Activated T-cell treated with anti-CD3 and anti-CD28 coated beads, Interleukin-2, amount 50 U/mL, for 24 hours (primary cell): Measurements from ENCODE around the gene GRIK1.

Source experiments
- DNase-seq: peaks from one replicate; pipeline ENCODE4 v3.0.0-alpha.2; 2020
- H3K27ac Mint-ChIP-seq: 2 replicates; pipeline ENCODE4 v1.8.0; 2020; ENCODE audit warnings: mild to moderate bottlenecking, mixed read lengths
- H3K27me3 Mint-ChIP-seq: 2 replicates; pipeline ENCODE4 v1.8.0; 2020; ENCODE audit warnings: mixed read lengths
- H3K36me3 Mint-ChIP-seq: 2 replicates; pipeline ENCODE4 v1.8.0; 2020; ENCODE audit warnings: low read depth, mixed read lengths
- H3K4me1 Mint-ChIP-seq: 2 replicates; pipeline ENCODE4 v1.8.0; 2020; ENCODE audit warnings: low read depth, mixed read lengths
- H3K4me3 Mint-ChIP-seq: 2 replicates; pipeline ENCODE4 v1.8.0; 2020; ENCODE audit warnings: mild to moderate bottlenecking, moderate library complexity, mixed read lengths
- H3K9me3 Mint-ChIP-seq: 2 replicates; pipeline ENCODE4 v1.8.0; 2020; ENCODE audit warnings: mixed read lengths

The GRIK1 gene

DNA sequence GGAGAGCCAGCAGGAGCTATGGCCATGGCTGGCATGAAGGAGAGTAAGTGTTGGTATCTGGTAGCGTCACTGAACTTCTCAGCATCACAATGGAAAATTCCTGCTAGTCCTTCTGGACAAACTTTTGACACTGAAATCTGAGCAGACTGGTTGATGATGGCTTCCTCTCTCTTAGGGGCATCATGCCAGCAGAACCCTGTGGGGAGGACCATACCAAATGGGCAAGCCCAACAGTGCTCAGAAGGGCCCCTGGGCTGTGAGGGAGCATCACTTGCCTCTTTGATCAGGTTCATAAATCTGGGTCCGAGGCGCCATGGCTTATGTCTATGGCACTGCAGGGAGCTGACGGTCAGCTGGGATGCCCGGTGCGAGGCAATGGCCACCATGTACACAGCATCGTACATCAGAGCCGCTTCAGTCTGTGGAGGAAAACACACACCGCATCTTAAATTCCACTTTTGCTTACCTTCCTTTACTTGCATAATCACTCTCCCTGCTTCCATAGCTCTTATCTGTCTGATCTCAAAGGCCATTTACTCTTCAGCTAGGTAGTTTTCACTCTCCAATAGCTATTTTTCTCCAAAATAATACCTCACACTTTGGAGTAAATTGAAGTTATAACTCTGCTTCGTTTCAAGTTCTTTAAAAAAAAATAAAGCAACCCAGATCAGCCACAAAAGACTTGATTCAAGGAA, 297.1 kb downstream of the GRIK1 start:
- no peak for DNase-seq
- Mint-ChIP-seq H3K4me3 (no peak overlapping the region), H3K27ac (no peak overlapping the region), H3K36me3 (no peaks in the 10 kb centered on the region), H3K4me1 (peaks cover 4% of the 10 kb centered on the region), H3K9me3 (no peaks in the 10 kb centered on the region), H3K27me3 (no peaks in the 10 kb centered on the region)

DNA sequence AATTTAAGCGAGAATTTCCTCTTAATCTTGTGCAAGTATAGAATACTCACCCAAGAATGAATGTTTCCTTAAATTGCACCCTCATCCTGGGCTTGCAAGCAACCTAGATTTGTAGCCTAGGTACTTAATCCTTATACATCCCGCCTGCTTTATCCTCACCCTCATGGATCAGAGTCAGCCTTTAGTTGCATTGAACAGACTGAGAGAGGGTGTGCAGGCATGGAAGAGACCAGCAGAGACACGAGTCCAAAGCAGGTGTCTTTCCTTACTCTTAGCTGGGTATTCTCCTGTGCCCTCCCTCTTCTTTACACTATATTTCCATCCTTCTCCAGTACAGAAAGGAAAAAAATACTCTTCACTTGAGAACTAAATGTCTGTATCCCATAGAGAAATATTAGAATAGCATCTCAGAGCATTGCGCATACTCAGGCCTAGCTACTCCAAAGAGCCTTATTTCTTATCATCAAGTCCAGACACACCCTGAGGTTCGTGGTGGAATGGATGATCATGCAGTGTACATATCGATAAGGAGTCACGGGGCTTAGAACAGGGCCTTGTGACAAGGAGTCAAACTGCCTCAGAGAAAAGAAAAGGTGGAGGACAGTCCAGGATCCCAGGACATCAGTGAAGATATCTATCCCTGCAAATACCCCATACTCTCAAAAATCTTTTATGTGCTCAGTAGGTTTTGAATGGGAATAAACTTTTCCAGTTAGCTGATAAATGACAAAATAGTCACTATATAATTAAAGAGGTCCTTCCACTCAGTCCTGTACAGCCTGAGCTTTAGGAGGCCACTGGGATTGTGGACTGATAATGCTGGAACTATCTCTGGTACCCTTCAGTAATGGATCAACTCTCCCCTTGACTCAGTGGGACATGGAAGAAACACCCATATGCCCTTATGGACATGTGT, 297.9 kb downstream of the GRIK1 start:
- Mint-ChIP-seq H3K27ac (no peak overlapping the region), H3K4me3 (no peak overlapping the region), H3K27me3 (no peaks in the 10 kb centered on the region), H3K4me1 (peaks cover 4% of the 10 kb centered on the region), H3K36me3 (no peaks in the 10 kb centered on the region), H3K9me3 (no peaks in the 10 kb centered on the region)
- DNase-seq: no peak

DNA sequence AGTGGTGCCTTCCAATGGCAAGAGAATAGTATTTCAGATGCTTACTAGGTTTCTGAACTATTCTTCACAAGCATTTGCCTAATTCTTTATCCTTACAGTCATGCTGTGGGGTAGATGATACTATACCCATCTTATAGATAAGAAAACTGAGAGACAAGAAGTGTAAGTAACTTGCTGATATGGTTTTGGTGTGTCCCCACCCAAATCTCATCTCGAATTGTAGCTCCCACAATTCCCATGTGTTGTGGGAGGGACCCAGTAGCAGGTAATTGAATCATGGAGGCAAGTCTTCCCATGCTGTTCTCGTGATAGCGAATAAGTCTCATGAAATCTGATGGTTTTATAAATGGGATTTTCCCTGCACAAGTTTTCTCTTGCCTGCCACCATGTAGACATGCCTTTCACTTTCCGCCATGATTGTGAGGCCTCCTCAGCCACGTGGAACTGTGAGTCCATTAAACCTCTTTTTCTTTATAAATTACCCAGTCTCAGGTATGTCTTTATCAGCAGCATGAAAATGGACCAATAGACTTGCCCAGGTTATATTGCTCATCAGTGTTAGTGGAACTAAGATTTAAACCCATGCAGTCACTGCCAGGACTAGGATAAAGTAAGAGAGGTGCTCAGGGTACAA, 298.7 kb downstream of the GRIK1 start:
- H3K27me3 Mint-ChIP-seq: no peaks in the 10 kb centered on the region
- no peak overlapping the region for H3K4me3 Mint-ChIP-seq
- H3K27ac Mint-ChIP-seq: no peak overlapping the region
- no peaks in the 10 kb centered on the region for H3K36me3 Mint-ChIP-seq
- DNase-seq: no peak
- peaks cover 4% of the 10 kb centered on the region for H3K4me1 Mint-ChIP-seq
- H3K9me3 Mint-ChIP-seq: no peaks in the 10 kb centered on the region

DNA sequence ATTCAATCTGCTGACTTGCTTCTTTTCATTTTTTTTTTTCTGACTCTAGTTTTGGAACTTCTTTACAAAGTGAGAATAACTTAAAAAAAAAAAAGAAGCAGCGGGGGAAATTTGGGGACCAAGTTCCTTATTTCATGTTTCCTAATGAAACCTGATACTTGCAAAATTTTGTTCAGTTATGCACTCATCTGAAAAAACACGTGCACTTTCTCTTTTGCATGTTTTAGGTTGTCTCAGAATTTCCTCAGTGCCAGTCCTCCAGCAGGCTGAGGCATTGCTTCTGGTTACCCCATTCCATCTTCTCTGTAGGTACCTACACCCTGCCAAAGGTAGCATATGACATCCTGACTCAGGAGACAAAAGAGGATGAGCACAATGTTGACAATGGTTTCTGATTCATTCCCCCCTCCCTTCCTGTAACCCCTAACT, 299.7 kb downstream of the GRIK1 start:
- no peak for DNase-seq
- H3K27ac Mint-ChIP-seq: no peak overlapping the region
- no peaks in the 10 kb centered on the region for H3K36me3 Mint-ChIP-seq
- no peak overlapping the region for H3K4me3 Mint-ChIP-seq
- no peaks in the 10 kb centered on the region for H3K9me3 Mint-ChIP-seq
- H3K27me3 Mint-ChIP-seq: no peaks in the 10 kb centered on the region
- H3K4me1 Mint-ChIP-seq: peaks cover 4% of the 10 kb centered on the region

DNA sequence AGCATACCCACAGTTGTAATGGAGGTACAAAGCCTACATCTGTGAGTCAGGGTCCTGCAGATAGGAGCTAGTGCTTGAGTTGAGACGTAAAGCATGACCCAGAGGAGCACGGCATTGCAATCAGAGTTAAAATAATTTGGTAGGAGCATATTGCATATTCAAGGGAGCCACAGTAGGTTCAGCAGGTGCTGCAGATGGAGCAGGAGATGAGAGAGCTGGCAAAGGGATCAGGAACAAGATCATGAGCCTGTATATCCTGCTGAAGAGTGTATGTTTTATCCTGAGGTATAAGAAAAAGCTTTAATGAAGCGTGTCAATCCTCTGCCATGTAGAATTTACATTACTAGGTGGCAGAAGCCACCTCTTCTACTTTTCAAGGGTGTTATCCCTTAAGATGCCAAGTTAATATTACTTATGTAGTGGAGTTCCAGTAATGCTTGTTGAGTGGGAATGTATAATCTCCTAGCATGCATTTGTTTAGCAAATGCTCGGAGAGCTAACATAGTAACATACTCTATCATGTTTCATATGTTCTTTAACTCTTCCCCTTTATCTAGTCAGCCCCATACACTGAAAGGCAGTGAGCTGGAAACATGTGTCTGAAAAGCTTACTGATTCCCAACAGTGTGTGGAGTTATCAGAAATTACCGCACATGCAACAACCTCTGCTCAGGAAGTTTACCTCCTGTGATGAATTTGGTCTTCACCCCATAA, 300.3 kb downstream of the GRIK1 start:
- no peaks in the 10 kb centered on the region for H3K27me3 Mint-ChIP-seq
- no peak overlapping the region for H3K27ac Mint-ChIP-seq
- DNase-seq: no peak
- no peaks in the 10 kb centered on the region for H3K9me3 Mint-ChIP-seq
- H3K4me3 Mint-ChIP-seq: no peak overlapping the region
- no peaks in the 10 kb centered on the region for H3K36me3 Mint-ChIP-seq
- peaks cover 4% of the 10 kb centered on the region for H3K4me1 Mint-ChIP-seq

DNA sequence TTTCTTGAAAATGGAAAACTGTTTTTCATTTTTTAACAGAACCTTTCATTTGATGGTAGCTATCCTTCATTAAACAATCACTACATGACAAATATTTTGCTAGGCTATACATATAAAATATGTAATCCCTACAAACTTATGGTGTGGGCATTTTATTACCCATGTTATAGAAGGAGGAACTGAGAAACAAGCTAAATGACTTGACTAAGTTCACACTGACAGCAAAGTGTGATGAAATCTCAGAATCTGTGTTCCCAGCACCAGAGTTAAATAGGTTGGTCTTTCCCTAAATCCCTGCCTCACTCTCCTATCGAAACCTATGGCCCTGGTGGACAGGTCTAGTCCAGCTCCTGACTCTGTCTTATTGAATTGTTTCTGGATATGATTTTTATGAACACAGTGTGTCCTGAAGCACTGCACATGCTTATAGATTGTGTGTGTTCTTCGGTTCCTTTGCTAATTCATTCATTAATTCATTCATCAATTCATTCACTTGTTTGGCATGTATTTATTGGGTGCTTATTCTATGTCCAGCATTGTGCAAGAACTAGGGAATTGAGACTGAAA, 301.0 kb downstream of the GRIK1 start:
- Mint-ChIP-seq H3K36me3 (no peaks in the 10 kb centered on the region), H3K4me3 (no peak overlapping the region), H3K4me1 (peaks cover 4% of the 10 kb centered on the region), H3K27me3 (no peaks in the 10 kb centered on the region), H3K27ac (no peak overlapping the region), H3K9me3 (no peaks in the 10 kb centered on the region)
- DNase-seq: no peak

DNA sequence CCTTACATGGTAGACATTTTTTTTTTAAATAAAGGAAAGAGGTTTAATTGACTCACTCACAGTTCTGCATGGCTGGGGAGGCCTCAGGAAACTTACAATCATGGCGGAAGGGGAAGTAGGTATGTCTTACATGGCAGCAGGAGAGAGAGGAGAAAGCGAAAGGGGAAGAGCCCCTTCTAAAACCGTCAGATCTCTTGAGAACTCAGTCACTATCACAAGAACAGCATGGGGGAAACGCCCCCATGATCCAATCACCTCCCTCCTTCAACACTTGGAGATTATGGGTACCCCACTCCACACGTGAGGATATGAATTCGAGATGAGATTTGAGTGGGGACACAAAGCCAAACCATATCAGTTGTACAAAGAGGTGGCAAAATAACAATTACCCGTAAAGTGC, 301.7 kb downstream of the GRIK1 start:
- Mint-ChIP-seq H3K27me3 (no peaks in the 10 kb centered on the region), H3K27ac (no peak overlapping the region), H3K36me3 (no peaks in the 10 kb centered on the region), H3K4me3 (no peak overlapping the region), H3K4me1 (peaks cover 4% of the 10 kb centered on the region), H3K9me3 (no peaks in the 10 kb centered on the region)
- DNase-seq: no peak

DNA sequence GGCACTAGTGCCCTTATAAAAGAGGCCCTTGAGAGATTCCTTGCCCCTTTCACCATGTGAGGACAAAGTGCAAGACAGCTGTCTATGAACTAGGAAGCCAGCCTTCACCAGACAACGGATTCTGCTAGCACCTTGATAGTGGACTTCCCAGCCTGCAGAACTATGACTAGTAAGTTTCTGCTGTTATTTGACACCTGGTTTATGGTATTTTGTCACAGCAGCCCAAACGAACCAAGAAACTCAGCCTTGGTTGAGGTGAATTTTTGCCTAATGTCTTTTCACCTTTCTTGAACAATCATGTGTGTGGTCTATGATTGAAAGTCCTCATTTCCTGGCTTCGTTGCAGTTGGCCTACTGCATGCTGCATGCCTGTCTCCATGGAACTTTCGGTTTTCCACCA, 302.2 kb downstream of the GRIK1 start:
- DNase-seq: no peak
- Mint-ChIP-seq H3K4me3 (no peak overlapping the region), H3K4me1 (peaks cover 4% of the 10 kb centered on the region), H3K36me3 (no peaks in the 10 kb centered on the region), H3K27ac (no peak overlapping the region), H3K9me3 (no peaks in the 10 kb centered on the region), H3K27me3 (no peaks in the 10 kb centered on the region)

DNA sequence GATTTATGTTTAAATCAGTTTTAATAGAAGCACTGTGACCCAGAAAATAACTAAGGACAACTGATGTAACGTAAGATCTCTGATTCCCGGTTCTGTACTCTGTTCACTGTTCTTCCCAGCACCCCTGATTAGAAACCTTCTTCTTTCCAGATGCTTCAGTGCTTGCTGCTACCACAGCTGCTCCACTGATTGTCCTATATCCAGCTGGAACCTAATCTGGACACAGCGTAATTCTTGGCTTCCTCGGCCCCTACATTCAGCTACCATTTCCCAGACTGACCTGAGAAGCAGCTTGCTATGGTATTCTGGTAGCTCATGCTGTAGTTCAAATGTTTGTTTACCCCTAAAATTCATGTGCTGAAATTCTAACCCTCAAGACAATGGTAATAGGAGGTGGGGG, 302.7 kb downstream of the GRIK1 start:
- no peaks in the 10 kb centered on the region for H3K9me3 Mint-ChIP-seq
- H3K4me3 Mint-ChIP-seq: no peak overlapping the region
- H3K36me3 Mint-ChIP-seq: no peaks in the 10 kb centered on the region
- DNase-seq: no peak
- H3K4me1 Mint-ChIP-seq: peaks cover 4% of the 10 kb centered on the region
- no peaks in the 10 kb centered on the region for H3K27me3 Mint-ChIP-seq
- H3K27ac Mint-ChIP-seq: no peak overlapping the region

DNA sequence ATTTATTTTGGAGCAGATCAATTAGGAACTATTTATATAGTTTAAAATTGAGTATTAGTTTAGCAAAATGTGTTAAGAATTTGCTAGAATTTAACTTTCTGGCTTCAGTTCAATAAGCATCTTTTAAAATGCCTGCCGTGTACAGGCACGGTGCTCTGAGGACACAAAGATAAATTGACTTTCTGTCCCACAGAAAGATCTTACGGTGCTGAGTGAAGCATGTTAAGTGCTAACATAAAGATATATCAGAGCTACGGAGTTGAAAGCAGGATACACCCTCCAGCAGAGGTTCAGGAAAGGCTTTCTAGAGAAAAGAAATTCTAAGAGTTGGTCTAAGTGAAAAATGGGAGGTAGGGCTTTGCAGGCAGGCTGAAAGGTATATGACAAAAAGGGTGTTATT, 305.4 kb downstream of the GRIK1 start:
- no peak for DNase-seq
- Mint-ChIP-seq H3K27ac (no peak overlapping the region), H3K36me3 (no peaks in the 10 kb centered on the region), H3K4me3 (no peak overlapping the region), H3K27me3 (no peaks in the 10 kb centered on the region), H3K4me1 (no peaks in the 10 kb centered on the region), H3K9me3 (no peaks in the 10 kb centered on the region)

DNA sequence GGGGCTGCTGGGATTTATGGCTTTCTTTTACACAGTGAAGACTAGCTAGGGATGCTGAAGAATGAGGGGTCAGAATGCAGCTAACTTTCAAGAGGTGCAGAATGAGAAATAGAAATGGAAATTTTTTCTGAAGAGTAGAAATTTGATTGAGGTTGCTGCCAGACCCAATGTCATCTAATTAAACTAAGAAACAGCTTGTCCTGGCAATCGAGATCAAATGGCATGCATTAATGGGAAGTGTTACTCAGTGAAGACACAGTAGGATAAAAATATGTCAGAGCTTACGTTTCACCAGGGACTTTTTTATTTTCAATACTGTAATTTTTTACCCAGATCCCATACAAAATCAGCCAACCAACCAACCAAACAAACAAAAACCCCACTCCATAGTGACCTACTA, 306.0 kb downstream of the GRIK1 start:
- no peak for DNase-seq
- H3K4me3 Mint-ChIP-seq: no peak overlapping the region
- no peak overlapping the region for H3K27ac Mint-ChIP-seq
- H3K4me1 Mint-ChIP-seq: no peaks in the 10 kb centered on the region
- no peaks in the 10 kb centered on the region for H3K27me3 Mint-ChIP-seq
- no peaks in the 10 kb centered on the region for H3K9me3 Mint-ChIP-seq
- no peaks in the 10 kb centered on the region for H3K36me3 Mint-ChIP-seq

DNA sequence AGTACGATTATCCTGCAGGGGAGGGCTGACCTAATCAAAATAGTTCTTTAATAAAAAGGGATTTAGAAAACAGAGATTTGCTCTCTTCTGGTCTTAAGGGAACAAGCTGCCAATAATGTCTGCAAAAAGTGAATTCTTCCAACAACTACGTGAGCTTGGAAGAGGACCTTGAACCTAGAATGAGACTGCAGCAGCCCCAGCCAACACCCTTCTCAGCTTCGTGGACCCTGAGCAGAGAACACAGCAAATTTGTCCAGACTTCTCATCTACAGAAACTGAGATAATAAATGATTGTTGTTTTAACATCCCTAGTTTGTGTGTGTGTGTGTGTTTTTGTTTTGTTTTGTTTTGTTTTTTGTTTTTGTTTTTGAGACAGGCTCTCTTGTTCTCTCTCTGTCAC, 309.4 kb downstream of the GRIK1 start:
- no peaks in the 10 kb centered on the region for H3K36me3 Mint-ChIP-seq
- H3K9me3 Mint-ChIP-seq: no peaks in the 10 kb centered on the region
- H3K27me3 Mint-ChIP-seq: no peaks in the 10 kb centered on the region
- no peak for DNase-seq
- no peak overlapping the region for H3K4me3 Mint-ChIP-seq
- H3K27ac Mint-ChIP-seq: no peak overlapping the region
- no peaks in the 10 kb centered on the region for H3K4me1 Mint-ChIP-seq

DNA sequence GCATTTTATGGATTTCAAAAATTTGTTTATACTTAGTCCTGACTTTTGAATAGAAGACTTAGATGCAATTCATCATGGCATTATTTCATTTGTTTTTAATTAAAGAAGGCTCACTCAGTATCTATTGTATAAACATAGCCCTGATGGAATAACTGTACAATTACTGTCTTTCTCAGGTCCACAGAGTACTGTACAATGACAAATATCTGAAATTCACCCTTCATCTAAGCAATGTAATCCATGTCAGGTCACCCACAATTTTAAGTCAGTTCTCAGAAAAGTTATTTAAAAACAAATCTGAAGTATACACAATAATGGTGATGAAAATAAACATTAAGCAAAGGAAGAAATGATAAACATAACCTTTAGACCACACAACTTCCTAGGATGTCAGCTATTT, 311.9 kb downstream of the GRIK1 start:
- Mint-ChIP-seq H3K4me3 (no peak overlapping the region), H3K27ac (no peak overlapping the region), H3K27me3 (no peaks in the 10 kb centered on the region), H3K9me3 (no peaks in the 10 kb centered on the region), H3K4me1 (no peaks in the 10 kb centered on the region), H3K36me3 (no peaks in the 10 kb centered on the region)
- no peak for DNase-seq

DNA sequence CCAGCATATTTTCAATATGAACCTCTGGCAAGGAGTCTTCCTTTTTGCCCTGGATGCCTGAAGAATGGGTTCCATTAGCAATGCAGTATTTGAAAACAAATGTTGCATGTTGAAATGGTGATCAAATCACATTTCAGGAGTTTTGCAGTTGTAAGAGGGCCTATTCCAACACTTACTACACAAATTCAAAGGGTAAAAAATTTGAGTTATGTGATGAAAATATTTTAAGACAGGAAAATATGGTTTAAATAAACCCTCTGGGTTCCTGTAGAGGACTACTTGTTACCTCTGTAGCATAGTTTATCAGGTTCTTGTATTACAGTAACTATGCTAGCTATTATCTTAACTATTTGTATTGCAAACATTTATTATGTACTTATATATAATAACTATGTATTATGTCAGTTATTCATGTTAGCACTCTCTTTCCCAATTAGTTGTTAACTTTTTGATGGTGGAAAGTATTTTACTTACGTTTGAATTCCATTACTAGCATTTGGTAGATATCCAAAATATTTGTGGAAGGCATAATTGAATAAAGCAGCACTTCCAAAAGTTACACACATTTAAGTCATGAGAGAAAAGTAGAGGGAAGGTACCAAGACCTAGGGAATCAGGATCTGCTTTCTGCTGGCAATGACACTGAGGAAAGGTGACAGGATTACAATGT, 312.9 kb downstream of the GRIK1 start:
- no peaks in the 10 kb centered on the region for H3K27me3 Mint-ChIP-seq
- no peaks in the 10 kb centered on the region for H3K36me3 Mint-ChIP-seq
- no peak overlapping the region for H3K4me3 Mint-ChIP-seq
- no peaks in the 10 kb centered on the region for H3K9me3 Mint-ChIP-seq
- H3K27ac Mint-ChIP-seq: no peak overlapping the region
- H3K4me1 Mint-ChIP-seq: no peaks in the 10 kb centered on the region
- no peak for DNase-seq
